Lung (tissue), 12 donors: Measurements from ENCODE around the gene CLOCK. TPM values are rescaled to one million over a fixed set of nuclear protein-coding genes. Genes with fewer than 3 reads are reported as not detected.

Source experiments
- ATAC-seq: fragments of 200-7000 bp; cut with Tn5 transposase; one replicate; pipeline ENCODE4 v1.9.1; 2020; ENCODE audit warnings: moderate number of reproducible peaks; ENCODE audit not compliant: insufficient read depth, low FRiP score
- DNase-seq, 3 donors: peaks; one replicate each; pipeline ENCODE4 v3.0.0-alpha.2; 2013 to 2017
- H3K27ac ChIP-seq, 2 donors: one replicate each; pipeline ENCODE4 v1.5.1; 2013; ENCODE audit warnings: mild to moderate bottlenecking in 2 of 2, moderate library complexity in 2 of 2, control low read depth in 1 of 2, inconsistent platforms in 1 of 2, low read depth in 1 of 2, low read length in 1 of 2
- H3K27me3 ChIP-seq, 3 donors: one replicate each; pipeline ENCODE4 v1.5.1; 2013; ENCODE audit warnings: low read length in 2 of 3; ENCODE audit not compliant: control insufficient read depth in 3 of 3, insufficient read depth in 3 of 3
- H3K36me3 ChIP-seq, 4 donors: one replicate each; pipeline ENCODE4 v1.5.1; 2013; ENCODE audit warnings: low read length in 4 of 4, mild to moderate bottlenecking in 1 of 4, moderate library complexity in 1 of 4; ENCODE audit not compliant: control insufficient read depth in 4 of 4, insufficient read depth in 4 of 4
- H3K4me1 ChIP-seq, 5 donors: one replicate each; pipeline ENCODE4 v1.5.1; 2013; ENCODE audit warnings: low read length in 5 of 5, mild to moderate bottlenecking in 2 of 5, moderate library complexity in 1 of 5; ENCODE audit not compliant: control insufficient read depth in 5 of 5, insufficient read depth in 5 of 5
- H3K4me3 ChIP-seq: one replicate; pipeline ENCODE4 v1.5.1; 2013; ENCODE audit warnings: mild to moderate bottlenecking, control low read depth, moderate library complexity
- H3K9ac ChIP-seq, 2 donors: one replicate each; pipeline ENCODE4 v1.5.1; 2013; ENCODE audit warnings: low read length in 2 of 2, control low read depth in 1 of 2; ENCODE audit not compliant: insufficient read depth in 1 of 2
- H3K9me3 ChIP-seq, 4 donors: one replicate each; pipeline ENCODE4 v1.5.1; 2013; ENCODE audit warnings: low read length in 3 of 4, mild to moderate bottlenecking in 1 of 4, moderate library complexity in 1 of 4; ENCODE audit not compliant: control insufficient read depth in 4 of 4, insufficient read depth in 3 of 4
- WGBS, 2 donors: extraction: QIAGEN DNeasy Blood & Tissue Kit; methylation state at CpG; one replicate each; pipeline ENCODE4 v1.1.7; 2013; 5-methylcytosine and 5-hydroxymethylcytosine counted together
- polyA plus RNA-seq, 2 donors: library from polyadenylated mRNA; stranded (reverse); fragments of 200-250 nt; gene quantifications; one replicate each; pipeline ENCODE4 v1.2.1, GENCODE V29; 2013
- total RNA-seq, 2 donors: library from RNA; depleted of rRNA in 1 of 2; stranded (reverse); fragments of >200 nt in 1 of 2; gene quantifications; one replicate each; pipeline ENCODE4 v1.2.1, GENCODE V29; 2014 to 2021
- TF ChIP-seq, protein P1 (sequence below): IDR thresholded peaks from 2 replicates; pipeline ENCODE4 v1.5.1; 2012; ENCODE audit warnings: mild to moderate bottlenecking; ENCODE audit errors: control extremely low read depth, extremely low read depth
- donor health status: control.
- donor health status: control.
- donor health status: Bipolar disorder and iron deficiency.
- donor health status: healthy.
- donor health status: DM: yes; HTN: yes; CAD: no.

CLOCK gene
- total and polyA plus RNA-seq, 4 donors = 6.2 to 29.7 (median 14.7) TPM

DNA sequence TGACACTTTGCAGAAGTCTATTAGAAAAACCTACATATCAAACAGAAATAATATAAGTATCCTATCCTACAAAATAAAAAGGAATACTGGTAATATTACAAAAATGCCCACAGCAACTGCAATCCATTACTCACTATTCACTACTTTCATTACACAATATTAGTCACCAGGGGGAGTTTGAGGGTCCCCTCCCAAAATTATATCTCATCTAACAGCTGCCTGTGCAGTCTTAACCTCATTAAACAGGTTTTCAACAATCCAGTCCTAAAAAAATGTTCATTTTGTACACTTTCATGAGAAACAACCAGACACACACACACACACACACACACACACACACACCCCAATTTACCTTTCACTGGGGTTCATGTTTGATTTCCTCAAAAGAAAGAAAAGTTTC is 2.9 kb downstream of the CLOCK start:
- Histone ChIP-seq H3K36me3 (peaks cover 0 to 3% (median 1%) of the 10 kb centered on the region in 4 donors), H3K27ac (no peak overlapping the region), H3K4me3 (no peak overlapping the region), H3K9ac (no peak overlapping the region), H3K4me1 (peaks cover 0 to 28% (median 8%) of the 10 kb centered on the region in 5 donors), H3K27me3 (no peaks in the 10 kb centered on the region), H3K9me3 (no peaks in the 10 kb centered on the region)
- no peak for DNase-seq
- no peak for ATAC-seq
- TF ChIP-seq, protein P1, sequence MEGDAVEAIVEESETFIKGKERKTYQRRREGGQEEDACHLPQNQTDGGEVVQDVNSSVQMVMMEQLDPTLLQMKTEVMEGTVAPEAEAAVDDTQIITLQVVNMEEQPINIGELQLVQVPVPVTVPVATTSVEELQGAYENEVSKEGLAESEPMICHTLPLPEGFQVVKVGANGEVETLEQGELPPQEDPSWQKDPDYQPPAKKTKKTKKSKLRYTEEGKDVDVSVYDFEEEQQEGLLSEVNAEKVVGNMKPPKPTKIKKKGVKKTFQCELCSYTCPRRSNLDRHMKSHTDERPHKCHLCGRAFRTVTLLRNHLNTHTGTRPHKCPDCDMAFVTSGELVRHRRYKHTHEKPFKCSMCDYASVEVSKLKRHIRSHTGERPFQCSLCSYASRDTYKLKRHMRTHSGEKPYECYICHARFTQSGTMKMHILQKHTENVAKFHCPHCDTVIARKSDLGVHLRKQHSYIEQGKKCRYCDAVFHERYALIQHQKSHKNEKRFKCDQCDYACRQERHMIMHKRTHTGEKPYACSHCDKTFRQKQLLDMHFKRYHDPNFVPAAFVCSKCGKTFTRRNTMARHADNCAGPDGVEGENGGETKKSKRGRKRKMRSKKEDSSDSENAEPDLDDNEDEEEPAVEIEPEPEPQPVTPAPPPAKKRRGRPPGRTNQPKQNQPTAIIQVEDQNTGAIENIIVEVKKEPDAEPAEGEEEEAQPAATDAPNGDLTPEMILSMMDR = no peak

DNA sequence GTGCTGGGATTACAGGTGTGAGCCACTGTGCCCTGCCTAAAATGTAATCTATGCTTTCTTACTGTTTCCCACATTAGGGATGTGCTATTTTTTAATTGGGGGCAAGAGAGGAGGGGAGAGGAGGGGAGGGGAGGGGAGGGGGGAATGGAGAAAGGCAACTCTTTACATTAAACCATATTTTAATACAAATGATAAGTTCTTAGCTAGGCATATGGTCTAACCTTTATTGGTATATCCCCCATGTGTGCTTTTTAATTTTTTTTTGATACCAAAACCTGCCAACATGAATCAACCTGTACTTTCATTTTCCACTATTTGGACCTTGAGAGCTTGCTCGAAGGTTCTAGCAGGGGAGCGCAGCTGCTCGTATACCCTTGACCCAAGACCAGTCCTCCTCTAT is 6.4 kb downstream of the CLOCK start:
- Histone ChIP-seq H3K27me3 (no peaks in the 10 kb centered on the region), H3K9me3 (no peaks in the 10 kb centered on the region), H3K4me1 (peaks cover 0 to 16% (median 5%) of the 10 kb centered on the region in 5 donors), H3K9ac (no peak overlapping the region), H3K27ac (no peak overlapping the region), H3K36me3 (peaks cover 0 to 3% (median 1%) of the 10 kb centered on the region in 4 donors), H3K4me3 (no peak overlapping the region)
- DNase-seq = no peak
- TF ChIP-seq, protein P1 = no peak
- 95 to 96% methylated on average over 3 of the region's 3 CpGs for WGBS, 2 donors
- ATAC-seq = no peak

- Histone ChIP-seq H3K4me3 (no peak overlapping the region), H3K9me3 (no peaks in the 10 kb centered on the region), H3K27ac (no peak overlapping the region), H3K9ac (no peak overlapping the region), H3K27me3 (no peaks in the 10 kb centered on the region), H3K4me1 (peaks cover 0 to 10% (median 5%) of the 10 kb centered on the region in 5 donors), H3K36me3 (peaks cover 0 to 3% (median 1%) of the 10 kb centered on the region in 4 donors)
- DNase-seq (no peak), ATAC-seq (no peak)
- TF ChIP-seq, protein P1 = no peak
- 71 to 85% methylated on average over 2 of the region's 2 CpGs for WGBS, 2 donors
Measured at GRCh38 chr4:55539658-55540057, 7.1 kb downstream of the CLOCK start.

DNA sequence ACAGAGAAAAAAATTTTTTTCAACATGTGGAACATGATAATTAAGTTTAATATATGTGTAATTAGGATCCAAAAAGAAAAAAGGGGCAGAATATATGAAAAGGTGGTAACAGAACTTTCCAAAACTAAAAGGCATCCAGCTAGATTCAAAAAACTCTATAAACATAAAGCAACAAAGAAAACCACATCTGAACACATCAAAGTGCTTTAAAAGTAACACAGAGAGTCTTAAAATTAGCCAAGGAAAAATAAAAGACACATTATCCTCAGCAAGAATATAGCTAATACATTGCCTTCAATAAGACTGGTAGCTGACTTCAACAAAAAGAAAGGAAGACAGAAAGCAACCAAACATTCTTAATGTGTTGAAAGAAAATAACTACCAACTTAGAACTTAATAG is 8.2 kb downstream of the CLOCK start:
- DNase-seq = no peak
- no peaks in the 10 kb centered on the region for H3K27me3 ChIP-seq
- H3K4me3 ChIP-seq = no peak overlapping the region
- TF ChIP-seq, protein P1 = no peak
- peaks cover 0 to 6% (median 0%) of the 10 kb centered on the region in 5 donors for H3K4me1 ChIP-seq
- no peaks in the 10 kb centered on the region for H3K9me3 ChIP-seq
- H3K9ac ChIP-seq = no peak overlapping the region
- ATAC-seq = no peak
- H3K27ac ChIP-seq = no peak overlapping the region
- H3K36me3 ChIP-seq = peaks cover 0 to 3% (median 1%) of the 10 kb centered on the region in 4 donors
